ENCODE results near the gene ST3GAL3. TPM values are rescaled to one million over a fixed set of nuclear protein-coding genes. Genes with fewer than 3 reads are reported as not detected.

The ST3GAL3 gene
- polyA plus RNA-seq, 1 donor (not counting 4 experiments of a cell fraction or from before 2014, with no cell fraction given) = 10.0 TPM

DNA sequence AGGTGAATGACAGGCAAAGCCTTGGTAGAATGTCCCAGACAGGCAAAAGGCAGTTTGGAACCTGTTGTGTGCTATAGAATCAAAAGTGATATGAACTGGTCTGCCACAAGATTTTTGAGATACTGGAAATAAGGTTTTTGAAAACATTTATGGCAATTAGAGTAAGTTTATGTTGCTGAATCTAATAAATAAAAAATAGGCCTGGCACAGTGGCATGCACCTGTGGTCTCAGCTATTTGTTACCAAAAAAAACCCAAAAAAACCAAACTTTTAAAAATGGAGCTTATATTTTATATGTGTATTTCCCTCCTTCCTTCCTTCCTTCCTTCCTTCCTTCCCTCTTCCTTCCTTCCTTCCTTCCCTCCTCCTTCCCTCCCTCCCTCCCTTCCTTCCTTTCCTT, 149.8 kb downstream of the ST3GAL3 start:
- no peak overlapping the region for H2AFZ ChIP-seq (ENCODE audit: control insufficient read depth, low read length)
- TF ChIP-seq EZH2 (IDR thresholded peaks at IDR 0.05; ENCODE audit: low read length) = no peak
- TF ChIP-seq, protein P1, sequence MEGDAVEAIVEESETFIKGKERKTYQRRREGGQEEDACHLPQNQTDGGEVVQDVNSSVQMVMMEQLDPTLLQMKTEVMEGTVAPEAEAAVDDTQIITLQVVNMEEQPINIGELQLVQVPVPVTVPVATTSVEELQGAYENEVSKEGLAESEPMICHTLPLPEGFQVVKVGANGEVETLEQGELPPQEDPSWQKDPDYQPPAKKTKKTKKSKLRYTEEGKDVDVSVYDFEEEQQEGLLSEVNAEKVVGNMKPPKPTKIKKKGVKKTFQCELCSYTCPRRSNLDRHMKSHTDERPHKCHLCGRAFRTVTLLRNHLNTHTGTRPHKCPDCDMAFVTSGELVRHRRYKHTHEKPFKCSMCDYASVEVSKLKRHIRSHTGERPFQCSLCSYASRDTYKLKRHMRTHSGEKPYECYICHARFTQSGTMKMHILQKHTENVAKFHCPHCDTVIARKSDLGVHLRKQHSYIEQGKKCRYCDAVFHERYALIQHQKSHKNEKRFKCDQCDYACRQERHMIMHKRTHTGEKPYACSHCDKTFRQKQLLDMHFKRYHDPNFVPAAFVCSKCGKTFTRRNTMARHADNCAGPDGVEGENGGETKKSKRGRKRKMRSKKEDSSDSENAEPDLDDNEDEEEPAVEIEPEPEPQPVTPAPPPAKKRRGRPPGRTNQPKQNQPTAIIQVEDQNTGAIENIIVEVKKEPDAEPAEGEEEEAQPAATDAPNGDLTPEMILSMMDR (optimal IDR thresholded peaks at IDR 0.05 in 1 of 3, IDR thresholded peaks at IDR 0.05 in 1 of 3, conservative IDR thresholded peaks at IDR 0.05 in 1 of 3; ENCODE audit: extremely low read depth in 1 of 3, insufficient read depth in 2 of 3, low read length in 3 of 3) = no peak
- no peaks in the 10 kb centered on the region for H3K9me3 ChIP-seq (ENCODE audit: control insufficient read depth, low read depth, low read length)
- no peaks in the 10 kb centered on the region for H4K20me1 ChIP-seq (ENCODE audit: control insufficient read depth, extremely low read depth, insufficient read depth, low read length)
- H3K4me1 ChIP-seq (ENCODE audit: control insufficient read depth, extremely low read depth, insufficient read depth, low read length) = peaks cover 52% of the 10 kb centered on the region
- no peak overlapping the region for H3K27ac ChIP-seq (ENCODE audit: control insufficient read depth, insufficient read depth, low read length)
- no peak for DNase-seq (ENCODE audit: low read depth, low spot score)
- FAIRE-seq = peak; percentile 48
- H3K36me3 ChIP-seq (ENCODE audit: control insufficient read depth in 2 of 2, extremely low read depth in 1 of 2, insufficient read depth in 2 of 2, low read length in 2 of 2) = peaks cover 0 to 2% of the 10 kb centered on the region in 2 experiments
- dilution Hi-C loops (cut with MboI; ENCODE audit: extremely low pct_ligation_motif_present, low sequenced_read_pairs) = no loop called here
- no peaks in the 10 kb centered on the region for H3K27me3 ChIP-seq (ENCODE audit: control insufficient read depth, extremely low read depth, insufficient read depth, low read length)
- no peak overlapping the region for H3K9ac ChIP-seq (ENCODE audit: control insufficient read depth, extremely low read depth, insufficient read depth, low read length)
- no peaks in the 10 kb centered on the region for H3K9me1 ChIP-seq (ENCODE audit: control insufficient read depth, extremely low read depth, insufficient read depth, low read length)
- no peak overlapping the region for H3K4me2 ChIP-seq (ENCODE audit: control insufficient read depth, extremely low read depth, insufficient read depth, low read depth, low read length)
- no peaks in the 10 kb centered on the region for H3K79me2 ChIP-seq (ENCODE audit: control insufficient read depth, insufficient read depth, low read length)
- no peak overlapping the region for H3K4me3 ChIP-seq (ENCODE audit: control insufficient read depth in 2 of 3, extremely low read depth in 1 of 3, insufficient read depth in 2 of 3, low read depth in 1 of 3, low read length in 3 of 3)

DNA sequence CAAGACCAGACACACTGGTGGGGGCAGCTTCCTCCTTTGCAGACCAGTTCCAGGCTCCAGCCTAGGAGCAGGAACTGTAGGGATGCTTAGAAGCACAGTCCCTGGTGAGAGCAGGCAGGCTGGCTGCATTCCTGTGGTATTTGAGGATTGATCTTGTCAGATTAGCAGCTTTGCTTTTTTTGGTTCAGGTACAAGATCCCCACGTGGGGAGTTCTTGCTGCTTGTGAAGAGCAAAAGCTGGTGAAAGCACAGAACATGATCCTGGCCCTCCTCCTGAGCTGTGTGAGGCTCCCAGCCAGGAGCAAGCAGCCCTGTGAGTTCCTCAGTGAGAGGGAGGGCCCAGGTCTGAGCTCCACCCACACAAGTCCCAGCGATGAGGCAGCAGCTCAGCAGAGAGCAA, 151.0 kb downstream of the ST3GAL3 start:
- Histone ChIP-seq H3K36me3 (ENCODE audit: control insufficient read depth in 2 of 2, extremely low read depth in 1 of 2, insufficient read depth in 2 of 2, low read length in 2 of 2) (peaks cover 0 to 2% of the 10 kb centered on the region in 2 experiments), H3K4me2 (ENCODE audit: control insufficient read depth, extremely low read depth, insufficient read depth, low read depth, low read length) (peak overlapping the region; percentile 7), H3K9ac (ENCODE audit: control insufficient read depth, extremely low read depth, insufficient read depth, low read length) (peak overlapping the region; percentile 2), H3K9me1 (ENCODE audit: control insufficient read depth, extremely low read depth, insufficient read depth, low read length) (no peaks in the 10 kb centered on the region), H3K4me1 (ENCODE audit: control insufficient read depth, extremely low read depth, insufficient read depth, low read length) (peaks cover 41% of the 10 kb centered on the region), H3K27me3 (ENCODE audit: control insufficient read depth, extremely low read depth, insufficient read depth, low read length) (no peaks in the 10 kb centered on the region), H4K20me1 (ENCODE audit: control insufficient read depth, extremely low read depth, insufficient read depth, low read length) (no peaks in the 10 kb centered on the region), H3K79me2 (ENCODE audit: control insufficient read depth, insufficient read depth, low read length) (no peaks in the 10 kb centered on the region), H3K9me3 (ENCODE audit: control insufficient read depth, low read depth, low read length) (no peaks in the 10 kb centered on the region), H3K27ac (ENCODE audit: control insufficient read depth, insufficient read depth, low read length) (peak overlapping the region; percentile 29), H3K4me3 (ENCODE audit: control insufficient read depth in 2 of 3, extremely low read depth in 1 of 3, insufficient read depth in 2 of 3, low read depth in 1 of 3, low read length in 3 of 3) (no peak overlapping the region), H2AFZ (ENCODE audit: control insufficient read depth, low read length) (no peak overlapping the region)
- FAIRE-seq = peak; percentile 99
- dilution Hi-C loops (cut with MboI; ENCODE audit: extremely low pct_ligation_motif_present, low sequenced_read_pairs) = no loop called here
- peak; percentile 88 for DNase-seq (ENCODE audit: low read depth, low spot score)
- TF ChIP-seq, protein P1 (optimal IDR thresholded peaks at IDR 0.05 in 1 of 3, IDR thresholded peaks at IDR 0.05 in 1 of 3, conservative IDR thresholded peaks at IDR 0.05 in 1 of 3; ENCODE audit: extremely low read depth in 1 of 3, insufficient read depth in 2 of 3, low read length in 3 of 3) = no peak
- TF ChIP-seq EZH2 (IDR thresholded peaks at IDR 0.05; ENCODE audit: low read length) = peak; percentile 38

Measured in keratinocyte (primary cell).